ENCODE results near the gene CUBN. TPM values are rescaled to one million over a fixed set of nuclear protein-coding genes. Genes with fewer than 3 reads are reported as not detected.

CUBN gene
- total RNA-seq, 1 donor from 2014 or later, result 0.32 TPM

- H3K9me3 Mint-ChIP-seq (ENCODE audit: unreplicated experiment), result no peaks in the 10 kb centered on the region
- no peak for DNase-seq
- TF ChIP-seq CTCF (IDR thresholded peaks at IDR 0.05; ENCODE audit: partially characterized antibody, unreplicated experiment), result no peak
- H3K36me3 Mint-ChIP-seq (ENCODE audit: unreplicated experiment), result no peaks in the 10 kb centered on the region
- H3K27ac Mint-ChIP-seq (ENCODE audit: unreplicated experiment), result no peak overlapping the region
- H3K27me3 Mint-ChIP-seq (ENCODE audit: unreplicated experiment), result peaks cover 2% of the 10 kb centered on the region
- no peak overlapping the region for H3K4me3 Mint-ChIP-seq (ENCODE audit: unreplicated experiment)
- H3K4me1 Mint-ChIP-seq (ENCODE audit: low read depth, unreplicated experiment), result peaks cover 2% of the 10 kb centered on the region
These were observed 220.3 kb downstream of the CUBN start for GRCh38 chr10:16909271-16909767.

GRCh38 chr10:16907687-16908086 lies 221.9 kb downstream of the CUBN start:
- Mint-ChIP-seq H3K27me3 (ENCODE audit: unreplicated experiment) (peaks cover under 1% of the 10 kb centered on the region), H3K4me3 (ENCODE audit: unreplicated experiment) (no peak overlapping the region), H3K27ac (ENCODE audit: unreplicated experiment) (no peak overlapping the region), H3K36me3 (ENCODE audit: unreplicated experiment) (no peaks in the 10 kb centered on the region), H3K4me1 (ENCODE audit: low read depth, unreplicated experiment) (peaks cover 2% of the 10 kb centered on the region), H3K9me3 (ENCODE audit: unreplicated experiment) (no peaks in the 10 kb centered on the region)
- no peak for TF ChIP-seq CTCF (IDR thresholded peaks at IDR 0.05; ENCODE audit: partially characterized antibody, unreplicated experiment)
- no peak for DNase-seq

DNA sequence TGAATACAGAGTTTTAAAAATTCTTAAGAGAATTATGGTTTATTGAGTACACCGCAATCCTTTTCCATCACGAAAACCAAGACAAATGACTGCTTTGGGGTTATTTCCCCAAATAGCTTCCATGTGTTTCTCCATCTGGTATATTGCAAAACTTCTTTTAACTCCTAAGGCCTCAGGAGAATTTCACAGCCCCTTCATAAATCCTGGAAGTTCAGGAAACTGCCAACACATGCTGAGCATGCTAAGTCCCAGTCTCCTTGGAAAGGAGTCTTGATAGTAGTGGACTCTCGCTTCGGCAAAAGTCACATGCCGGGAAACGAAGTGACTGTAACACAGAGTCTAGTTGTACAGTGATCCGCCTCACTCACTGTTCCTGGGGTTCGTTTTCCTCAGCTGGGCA lies 224.3 kb downstream of the CUBN start:
- no peaks in the 10 kb centered on the region for H3K4me1 Mint-ChIP-seq (ENCODE audit: low read depth, unreplicated experiment)
- no peak overlapping the region for H3K4me3 Mint-ChIP-seq (ENCODE audit: unreplicated experiment)
- no peak for TF ChIP-seq CTCF (IDR thresholded peaks at IDR 0.05; ENCODE audit: partially characterized antibody, unreplicated experiment)
- no peaks in the 10 kb centered on the region for H3K9me3 Mint-ChIP-seq (ENCODE audit: unreplicated experiment)
- DNase-seq, result no peak
- no peaks in the 10 kb centered on the region for H3K27me3 Mint-ChIP-seq (ENCODE audit: unreplicated experiment)
- H3K36me3 Mint-ChIP-seq (ENCODE audit: unreplicated experiment), result no peaks in the 10 kb centered on the region
- H3K27ac Mint-ChIP-seq (ENCODE audit: unreplicated experiment), result no peak overlapping the region

DNA sequence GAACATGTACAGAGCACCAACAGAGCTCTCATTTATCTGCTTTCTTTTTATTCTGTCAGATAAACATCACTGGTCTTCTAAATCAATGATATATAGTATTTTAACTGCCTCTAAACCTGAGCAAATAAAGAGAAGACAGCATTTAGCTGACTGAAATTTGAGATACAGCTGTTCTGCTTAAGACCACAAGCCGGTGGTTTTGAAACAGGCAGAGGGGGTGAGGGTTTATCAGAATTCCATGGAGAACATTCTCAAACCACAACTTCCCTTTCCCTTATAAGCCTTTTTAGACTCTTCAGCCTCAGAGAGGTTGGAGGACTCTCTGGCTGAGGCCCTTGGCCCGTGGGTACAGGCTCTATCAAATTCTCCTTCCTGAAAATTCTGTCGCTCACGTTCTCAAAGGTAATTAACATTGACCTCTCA lies 225.0 kb downstream of the CUBN start:
- H3K4me1 Mint-ChIP-seq (ENCODE audit: low read depth, unreplicated experiment), result no peaks in the 10 kb centered on the region
- no peaks in the 10 kb centered on the region for H3K9me3 Mint-ChIP-seq (ENCODE audit: unreplicated experiment)
- H3K27me3 Mint-ChIP-seq (ENCODE audit: unreplicated experiment), result no peaks in the 10 kb centered on the region
- H3K36me3 Mint-ChIP-seq (ENCODE audit: unreplicated experiment), result no peaks in the 10 kb centered on the region
- DNase-seq, result no peak
- H3K27ac Mint-ChIP-seq (ENCODE audit: unreplicated experiment), result no peak overlapping the region
- H3K4me3 Mint-ChIP-seq (ENCODE audit: unreplicated experiment), result no peak overlapping the region
- TF ChIP-seq CTCF (IDR thresholded peaks at IDR 0.05; ENCODE audit: partially characterized antibody, unreplicated experiment), result no peak

DNA sequence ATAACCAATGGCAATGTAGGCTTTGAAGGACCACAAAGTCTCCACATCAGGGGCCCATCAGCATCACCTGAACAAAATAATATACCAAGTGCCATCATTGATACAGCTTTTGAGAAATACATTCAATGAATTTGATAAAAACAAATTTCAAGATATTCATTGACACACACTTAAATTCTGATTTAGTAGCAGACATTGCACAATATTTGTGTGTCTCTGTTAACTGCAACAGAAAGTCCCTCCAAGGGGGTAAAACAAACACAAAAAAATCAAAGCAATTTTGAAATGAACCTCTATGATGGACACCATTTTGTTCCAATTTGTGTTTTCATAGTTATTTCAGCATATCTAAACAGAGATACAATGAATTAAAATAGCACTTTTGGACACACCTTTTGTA lies 225.6 kb downstream of the CUBN start:
- no peak overlapping the region for H3K4me3 Mint-ChIP-seq (ENCODE audit: unreplicated experiment)
- H3K9me3 Mint-ChIP-seq (ENCODE audit: unreplicated experiment), result no peaks in the 10 kb centered on the region
- no peak for DNase-seq
- H3K27me3 Mint-ChIP-seq (ENCODE audit: unreplicated experiment), result no peaks in the 10 kb centered on the region
- H3K27ac Mint-ChIP-seq (ENCODE audit: unreplicated experiment), result no peak overlapping the region
- no peaks in the 10 kb centered on the region for H3K4me1 Mint-ChIP-seq (ENCODE audit: low read depth, unreplicated experiment)
- TF ChIP-seq CTCF (IDR thresholded peaks at IDR 0.05; ENCODE audit: partially characterized antibody, unreplicated experiment), result no peak
- H3K36me3 Mint-ChIP-seq (ENCODE audit: unreplicated experiment), result no peaks in the 10 kb centered on the region
